Measurements from ENCODE around the gene FIGN. TPM values are rescaled to one million over a fixed set of nuclear protein-coding genes. Genes with fewer than 3 reads are reported as not detected.

The FIGN gene
- total RNA-seq, 4 donors from 2014 or later: 0.42 to 3.1 (median 1.3) TPM

DNA sequence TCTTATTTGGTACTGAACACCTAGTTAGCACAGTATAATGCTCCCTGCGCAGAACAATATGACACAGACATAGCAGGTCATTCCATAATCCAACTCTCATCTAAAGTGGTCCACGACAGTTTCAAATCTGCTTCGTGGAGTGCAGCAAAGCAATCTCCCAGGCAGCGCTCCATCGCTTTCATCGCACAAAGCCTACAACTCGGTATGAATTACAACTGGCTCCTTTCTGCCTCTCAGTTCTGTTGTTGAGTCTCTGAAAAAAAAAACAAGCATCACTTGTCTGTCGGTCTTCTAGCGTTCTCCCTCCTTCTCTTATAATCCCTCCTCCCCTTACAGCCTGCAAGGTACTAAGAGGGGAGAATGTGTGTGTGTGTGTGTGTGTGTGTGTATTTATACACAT is 123.5 kb downstream of the FIGN start:
- in situ Hi-C loops (cut with MboI; ENCODE audit: low sequenced_read_pairs in 4 of 4) (no loop called here), intact Hi-C loops (cut with DNase I; ENCODE audit: low total_unique reads) (loop anchor here (10.0 kb wide), 1 partner anchor 268 kb away; no protein-coding TSS in a partner anchor)
- TF ChIP-seq CTCF (IDR thresholded peaks at IDR 0.05 in 4 of 5, conservative IDR thresholded peaks at IDR 0.05 in 1 of 5) (no peak), POLR2A (IDR thresholded peaks at IDR 0.05) (no peak)
- DNase-seq: no peak
- no peaks in the 10 kb centered on the region for H3K9me3 ChIP-seq
- H3K27ac ChIP-seq: no peak overlapping the region
- H3K36me3 ChIP-seq: no peaks in the 10 kb centered on the region
- H3K4me3 ChIP-seq: no peak overlapping the region
- no peaks in the 10 kb centered on the region for H3K4me1 ChIP-seq
- H3K27me3 ChIP-seq: no peaks in the 10 kb centered on the region
- no peak for ATAC-seq

- Histone ChIP-seq H3K4me1 (no peaks in the 10 kb centered on the region), H3K36me3 (no peaks in the 10 kb centered on the region), H3K27me3 (no peaks in the 10 kb centered on the region), H3K9me3 (no peaks in the 10 kb centered on the region), H3K4me3 (no peak overlapping the region), H3K27ac (no peak overlapping the region)
- ATAC-seq (no peak), DNase-seq (no peak)
- in situ Hi-C loops (cut with MboI; ENCODE audit: low sequenced_read_pairs in 4 of 4): no loop called here
- intact Hi-C loops (cut with DNase I; ENCODE audit: low total_unique reads): loop anchor here (10.0 kb wide), 1 partner anchor 267 kb away; no protein-coding TSS in a partner anchor
- no peak for TF ChIP-seq POLR2A (IDR thresholded peaks at IDR 0.05)
Measured at GRCh38 chr2:163611557-163611906, 124.3 kb downstream of the FIGN start.

GRCh38 chr2:163610817-163611556 is 124.8 kb downstream of the FIGN start:
- intact Hi-C loops (cut with DNase I; ENCODE audit: low total_unique reads): loop anchor here (10.0 kb wide), 1 partner anchor 266 kb away; no protein-coding TSS in a partner anchor
- in situ Hi-C loops (cut with MboI; ENCODE audit: low sequenced_read_pairs in 4 of 4): no loop called here
- no peak for ATAC-seq

DNA sequence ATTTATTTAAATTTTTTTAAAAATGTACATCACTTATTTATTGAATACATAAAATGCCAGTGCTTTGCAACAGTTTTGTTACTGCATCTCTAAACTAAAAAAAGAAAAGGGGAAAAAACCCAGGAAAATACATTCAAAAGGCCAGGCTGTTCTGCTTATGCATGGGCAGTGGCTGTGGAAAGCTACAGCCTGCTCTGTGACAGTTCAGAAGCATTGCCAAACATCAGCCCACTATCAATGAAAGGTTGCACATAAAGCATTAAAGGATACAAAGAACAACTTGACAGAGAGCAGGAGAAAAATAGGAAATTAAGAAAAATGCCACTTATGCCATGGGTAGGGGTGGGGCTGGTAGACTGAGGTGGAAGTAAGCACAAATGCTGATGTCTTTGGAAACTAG is 128.2 kb downstream of the FIGN start:
- H3K4me3 ChIP-seq: no peak overlapping the region
- no peak for DNase-seq
- TF ChIP-seq CTCF (IDR thresholded peaks at IDR 0.05 in 4 of 5, conservative IDR thresholded peaks at IDR 0.05 in 1 of 5) (no peak), POLR2A (IDR thresholded peaks at IDR 0.05) (no peak)
- no peaks in the 10 kb centered on the region for H3K27me3 ChIP-seq
- no peak for ATAC-seq
- no peaks in the 10 kb centered on the region for H3K9me3 ChIP-seq
- intact Hi-C loops (cut with DNase I; ENCODE audit: low total_unique reads): no loop called here
- in situ Hi-C loops (cut with MboI; ENCODE audit: low sequenced_read_pairs in 4 of 4): no loop called here
- no peak overlapping the region for H3K27ac ChIP-seq
- no peaks in the 10 kb centered on the region for H3K36me3 ChIP-seq
- H3K4me1 ChIP-seq: no peaks in the 10 kb centered on the region

More at GRCh38 chr2:163610817-163611556, 124.8 kb downstream of the FIGN start:
- Histone ChIP-seq H3K27me3 (no peaks in the 10 kb centered on the region), H3K9me3 (no peaks in the 10 kb centered on the region), H3K4me1 (no peaks in the 10 kb centered on the region), H3K36me3 (no peaks in the 10 kb centered on the region), H3K4me3 (no peak overlapping the region), H3K27ac (no peak overlapping the region)
- DNase-seq: no peak
- TF ChIP-seq CTCF (IDR thresholded peaks at IDR 0.05 in 4 of 5, conservative IDR thresholded peaks at IDR 0.05 in 1 of 5) (no peak), POLR2A (IDR thresholded peaks at IDR 0.05) (no peak)

GRCh38 chr2:163606878-163607277 is 128.9 kb downstream of the FIGN start:
- no peaks in the 10 kb centered on the region for H3K4me1 ChIP-seq
- no peak overlapping the region for H3K27ac ChIP-seq
- H3K36me3 ChIP-seq: no peaks in the 10 kb centered on the region
- intact Hi-C loops (cut with DNase I; ENCODE audit: low total_unique reads): no loop called here
- no peaks in the 10 kb centered on the region for H3K27me3 ChIP-seq
- DNase-seq (no peak), ATAC-seq (no peak)
- no peak overlapping the region for H3K4me3 ChIP-seq
- TF ChIP-seq POLR2A (IDR thresholded peaks at IDR 0.05) (no peak), CTCF (IDR thresholded peaks at IDR 0.05 in 4 of 5, conservative IDR thresholded peaks at IDR 0.05 in 1 of 5) (no peak)
- in situ Hi-C loops (cut with MboI; ENCODE audit: low sequenced_read_pairs in 4 of 4): no loop called here
- no peaks in the 10 kb centered on the region for H3K9me3 ChIP-seq

All from gastrocnemius medialis (tissue), 4 donors.